Stimulated activated CD4-positive, alpha-beta T cell treated with anti-CD3 and anti-CD28 coated beads, TNF-alpha, amount 100 ng/mL, for 48 hours (primary cell): ENCODE measurements around the gene MEX3B.
"Not testable (repeated sequence)": the region's sequence is repeated elsewhere in the genome, so short reads cannot be mapped to it uniquely, and the experiment has no call there.

Experiments used
- DNase-seq, 3 donors: peaks; one replicate each; pipeline ENCODE4 v3.0.0-alpha.2; 2020; ENCODE audit warnings: low read depth in 3 of 3

Gene MEX3B

GRCh38 chr15:82005239-82005638 is 40.6 kb downstream of the MEX3B start:
- no peak for DNase-seq

GRCh38 chr15:82003916-82004315 is 41.9 kb downstream of the MEX3B start:
- DNase-seq: no peak

GRCh38 chr15:81995081-81995480 is 50.7 kb downstream of the MEX3B start:
- not testable (repeated sequence) for DNase-seq

GRCh38 chr15:81992523-81992922 is 53.3 kb downstream of the MEX3B start:
- DNase-seq: no peak
